Activated CD8-positive, alpha-beta memory T cell treated with anti-CD3 and anti-CD28 coated beads, Interleukin-2, amount 50 U/mL, for 1 hour (primary cell): ENCODE results near the gene ATP6V0A1.

Experiments used
- DNase-seq: peaks from one replicate; pipeline ENCODE4 v3.0.0-alpha.2; 2020; ENCODE audit errors: extremely low read depth

ATP6V0A1 gene

DNA sequence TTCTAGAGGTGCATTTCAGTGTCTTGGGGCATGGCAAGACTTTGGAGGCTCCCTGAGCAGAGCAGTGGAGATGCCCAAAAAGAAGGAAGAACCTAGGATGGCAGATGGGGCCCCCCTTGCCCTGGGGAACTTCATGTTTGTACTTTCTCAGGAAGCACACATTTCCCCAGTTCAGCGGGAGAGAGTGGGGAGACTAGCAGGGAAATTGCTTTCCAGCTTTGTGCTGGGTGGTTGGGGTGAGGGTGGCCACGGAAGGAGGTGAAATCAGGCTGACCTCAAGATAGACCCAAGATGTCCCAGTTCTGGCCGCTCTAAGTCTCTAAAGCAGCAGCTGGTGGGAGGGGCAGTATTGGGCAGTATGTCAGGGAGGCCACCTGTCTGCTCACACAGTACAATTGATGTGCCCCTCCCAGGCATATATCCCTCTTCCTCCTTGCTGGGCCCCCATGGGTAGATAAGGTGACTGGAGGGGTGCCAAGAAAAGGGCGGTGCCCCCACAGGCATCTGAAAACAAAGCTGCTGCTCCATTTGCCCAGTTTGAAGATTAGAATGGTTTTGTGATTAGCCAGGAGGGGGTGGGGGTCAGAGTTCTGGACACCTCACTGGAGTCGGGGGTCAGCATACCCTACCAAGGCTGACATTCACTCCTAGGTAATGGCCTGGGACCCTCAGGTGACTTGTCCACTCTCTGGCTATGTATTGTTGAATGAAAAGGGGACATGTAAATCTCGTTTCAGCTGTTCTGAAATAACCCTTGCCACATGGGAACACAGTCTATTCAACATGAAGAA, 60.3 kb downstream of the ATP6V0A1 start:
- no peak for DNase-seq

DNA sequence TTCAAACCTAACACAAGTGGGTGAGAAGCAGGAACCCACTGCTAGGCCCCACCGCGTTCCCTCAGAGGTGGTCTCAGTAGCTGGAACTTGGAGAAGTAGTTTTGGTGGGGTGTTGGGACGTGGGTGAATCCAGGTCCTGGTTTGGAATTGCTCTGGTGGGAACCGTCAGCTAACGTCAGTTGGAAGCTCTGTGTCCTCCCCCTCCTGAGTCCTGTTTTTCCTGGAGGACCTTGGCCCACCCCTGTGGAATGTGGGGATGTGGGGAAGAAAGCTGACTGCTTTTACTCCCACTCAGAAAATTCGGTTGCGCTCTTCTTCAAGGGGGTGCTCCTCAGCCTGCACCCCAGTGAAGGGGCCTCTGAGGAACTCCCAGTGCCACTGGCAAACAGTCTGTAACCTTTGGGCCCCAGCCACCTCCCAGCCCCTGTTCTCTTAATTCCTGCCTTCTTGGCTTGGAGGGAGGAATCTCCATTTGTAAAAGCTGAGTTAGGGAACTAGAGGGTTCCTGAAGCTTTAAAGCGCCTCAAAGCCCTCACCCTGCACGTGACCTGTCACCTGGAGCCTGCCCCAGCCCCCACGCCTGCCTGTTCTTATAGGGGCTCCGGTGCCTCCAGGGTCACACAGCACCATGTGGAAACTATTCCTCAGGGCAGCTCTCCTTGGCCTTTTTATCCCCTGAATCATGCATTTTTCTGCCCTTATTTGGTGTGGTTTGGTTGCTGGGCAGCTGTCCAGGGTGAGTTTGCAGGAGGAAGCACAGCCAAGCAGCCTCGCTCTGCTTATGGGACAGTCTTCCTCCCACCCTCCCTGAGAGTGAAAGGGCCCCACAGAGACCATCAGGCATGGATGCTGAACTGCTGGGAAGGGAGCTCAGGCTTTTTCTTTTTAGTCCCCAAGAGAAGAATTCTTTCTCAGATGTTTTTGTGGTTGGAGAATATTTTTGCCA, 61.1 kb downstream of the ATP6V0A1 start:
- DNase-seq = no peak

DNA sequence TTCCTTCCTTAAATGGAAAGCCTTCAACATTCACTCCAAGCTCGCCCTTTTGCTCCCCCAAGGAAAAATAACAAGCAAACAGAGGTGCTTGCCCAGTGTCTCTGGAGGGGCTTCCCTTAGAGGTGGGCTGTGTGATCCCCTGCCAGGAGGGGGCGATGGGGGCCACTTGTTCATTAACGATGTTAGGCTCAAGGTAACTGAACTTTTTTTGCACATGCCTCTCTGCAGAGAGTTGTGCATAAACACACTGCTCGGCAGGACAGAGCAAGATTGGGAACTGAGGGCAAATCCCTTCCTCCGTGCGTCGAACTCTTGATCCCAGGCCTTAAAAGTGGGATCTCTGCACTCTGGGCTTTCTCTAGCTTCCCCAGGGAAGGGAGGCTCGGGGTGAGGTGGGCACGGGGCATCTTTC, 61.9 kb downstream of the ATP6V0A1 start:
- no peak for DNase-seq

DNA sequence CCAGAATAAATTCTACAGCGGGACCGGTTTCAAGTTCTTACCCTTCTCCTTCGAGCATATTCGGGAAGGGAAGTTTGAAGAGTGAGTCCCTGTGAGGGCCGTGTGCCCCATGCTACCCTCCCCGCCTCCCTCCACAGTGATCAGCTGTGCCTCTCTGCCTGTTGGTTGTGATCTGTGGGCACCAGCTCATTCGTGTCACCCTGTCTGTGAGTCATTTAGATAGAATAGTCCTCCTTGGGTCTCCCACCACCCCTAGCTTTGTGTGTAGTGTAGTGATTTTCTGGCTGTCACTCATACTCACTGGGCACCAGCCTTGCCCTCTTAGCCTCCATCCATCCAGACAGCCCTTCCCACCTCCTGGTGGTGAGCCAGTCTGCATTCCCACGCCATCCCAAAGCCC, 62.4 kb downstream of the ATP6V0A1 start:
- DNase-seq = no peak

DNA sequence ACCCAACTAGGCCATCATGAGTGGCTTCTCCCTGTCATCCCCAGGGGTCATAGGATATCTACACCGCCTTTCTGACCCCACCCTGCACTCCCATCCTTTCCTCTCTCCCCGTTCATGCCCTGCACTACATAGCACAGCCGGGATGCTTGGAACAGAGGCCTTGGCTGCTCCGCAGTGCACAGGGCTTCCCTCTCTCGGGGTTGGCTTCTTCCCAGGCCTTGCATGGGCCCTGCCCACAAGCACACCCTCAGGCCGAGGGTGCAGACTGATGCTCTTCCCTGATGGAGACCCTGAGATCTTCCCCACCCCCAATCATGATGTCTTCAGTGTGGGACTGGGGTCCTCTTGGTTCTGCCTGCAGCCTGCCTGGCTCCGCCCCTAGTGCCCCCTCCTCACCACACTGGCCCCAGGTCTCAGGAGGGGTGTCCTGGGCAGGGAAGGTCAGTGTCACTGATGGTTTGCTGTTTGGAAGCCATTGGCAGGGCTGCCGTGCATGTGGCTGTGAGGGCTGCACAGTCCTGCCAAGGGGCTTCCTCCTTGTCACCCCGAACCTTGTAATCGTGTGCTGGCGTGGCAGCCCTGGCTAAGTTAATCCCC, 63.1 kb downstream of the ATP6V0A1 start:
- DNase-seq = no peak

DNA sequence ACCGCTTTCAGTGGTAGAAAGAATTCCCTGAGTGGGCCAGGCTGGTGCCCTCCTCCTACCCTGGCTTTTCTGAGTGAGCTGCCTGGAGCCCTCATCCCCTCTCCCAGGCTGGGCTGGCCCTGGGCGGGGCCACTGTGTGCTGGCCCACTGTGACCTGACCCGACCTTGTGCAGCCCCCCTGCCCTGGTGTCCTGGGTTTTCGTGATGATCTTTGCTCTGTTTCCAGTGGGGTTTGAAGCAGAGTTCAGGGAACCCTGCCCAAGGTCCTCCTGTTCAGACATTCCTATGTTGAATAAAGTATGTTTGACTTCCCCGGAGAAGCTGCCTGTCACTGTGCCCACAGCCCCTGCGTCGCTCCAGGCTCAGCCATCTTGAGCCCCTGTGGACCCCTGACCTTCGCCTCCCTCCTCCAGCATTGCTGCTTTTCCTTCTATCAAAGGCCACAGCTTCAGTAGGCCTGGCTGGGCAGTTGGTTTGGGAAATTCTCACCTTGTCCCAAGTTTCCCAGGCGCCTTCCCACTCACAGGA, 63.6 kb downstream of the ATP6V0A1 start:
- DNase-seq = no peak

DNA sequence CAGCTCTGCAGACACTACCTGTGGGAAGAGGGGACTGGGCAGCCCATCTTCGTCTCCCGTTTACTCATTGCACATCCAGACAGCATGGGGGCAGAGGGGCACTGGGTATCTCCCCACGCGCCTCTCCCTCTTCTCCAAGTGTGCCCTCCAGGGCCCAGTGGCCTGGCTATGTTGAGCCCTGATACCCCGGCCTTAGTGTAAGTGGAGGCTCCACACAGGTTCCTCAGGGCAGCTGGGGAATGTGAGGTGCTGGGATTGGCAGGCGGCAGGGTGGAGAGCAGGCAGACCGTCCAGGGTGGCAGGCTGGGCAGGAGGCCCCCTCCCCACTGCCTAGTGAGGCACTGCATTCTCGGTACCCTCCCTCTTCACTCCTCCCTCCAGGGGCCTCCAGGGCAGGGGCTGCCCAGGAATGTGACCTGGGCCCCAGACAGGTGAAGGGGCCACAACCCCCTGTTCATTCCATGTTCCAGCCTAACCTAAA, 64.2 kb downstream of the ATP6V0A1 start:
- no peak for DNase-seq

DNA sequence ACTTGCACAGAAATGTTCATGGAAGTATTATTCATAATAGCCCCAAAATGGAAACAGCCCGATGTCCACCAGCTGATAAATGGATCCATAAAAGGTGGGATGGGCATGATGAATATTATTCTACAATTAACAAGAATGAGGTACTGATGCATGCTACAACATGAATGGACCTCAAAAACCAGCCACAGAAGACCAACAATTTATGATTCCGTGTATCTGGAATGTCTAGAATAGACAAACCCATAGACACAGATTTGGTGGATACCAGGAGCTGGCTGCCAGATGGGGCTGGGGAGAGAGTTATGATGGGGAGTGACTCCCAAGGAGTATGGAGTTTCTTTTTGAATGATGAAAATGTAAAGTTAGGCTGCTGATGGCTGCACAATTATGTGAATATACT, 66.5 kb downstream of the ATP6V0A1 start:
- no peak for DNase-seq

DNA sequence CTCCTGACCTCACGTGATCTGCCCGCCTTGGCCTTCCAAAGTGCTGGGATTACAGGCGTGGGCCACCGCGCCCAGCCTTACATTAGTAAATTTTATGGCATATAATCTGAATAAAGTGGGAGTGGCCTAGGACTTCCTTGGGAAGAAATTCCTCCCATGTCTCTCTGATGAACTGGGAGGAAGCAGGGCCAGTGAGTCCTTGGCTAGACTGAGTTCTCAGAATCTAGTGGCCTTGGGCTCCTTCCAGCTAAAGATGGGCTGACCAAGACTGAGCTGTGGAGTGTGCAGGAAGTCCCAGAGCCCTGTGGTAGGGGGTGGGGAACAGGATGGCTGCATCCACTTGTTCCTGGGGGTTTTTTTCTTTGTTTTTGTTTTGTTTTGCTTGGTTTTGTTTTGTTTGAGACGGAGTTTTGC, 67.4 kb downstream of the ATP6V0A1 start:
- no peak for DNase-seq

DNA sequence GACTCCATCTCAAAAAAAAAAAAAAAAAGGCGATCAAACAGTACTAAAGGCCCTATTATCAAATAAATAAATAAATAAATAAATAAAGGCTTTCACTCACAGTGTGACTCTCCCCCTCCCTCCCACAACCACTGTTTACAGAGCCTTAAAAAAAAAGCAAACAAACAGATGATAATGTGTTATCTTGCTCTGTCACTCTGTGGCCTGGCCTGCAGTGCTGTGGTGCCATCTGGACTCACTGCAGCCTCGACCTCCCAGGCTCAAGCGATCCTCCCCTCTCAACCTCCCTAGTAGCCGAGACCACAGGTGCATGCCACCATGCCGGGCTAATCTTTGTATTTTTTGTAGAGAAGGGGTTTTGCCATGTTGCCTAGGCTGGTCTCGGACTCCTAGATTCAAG, 69.3 kb downstream of the ATP6V0A1 start:
- no peak for DNase-seq

DNA sequence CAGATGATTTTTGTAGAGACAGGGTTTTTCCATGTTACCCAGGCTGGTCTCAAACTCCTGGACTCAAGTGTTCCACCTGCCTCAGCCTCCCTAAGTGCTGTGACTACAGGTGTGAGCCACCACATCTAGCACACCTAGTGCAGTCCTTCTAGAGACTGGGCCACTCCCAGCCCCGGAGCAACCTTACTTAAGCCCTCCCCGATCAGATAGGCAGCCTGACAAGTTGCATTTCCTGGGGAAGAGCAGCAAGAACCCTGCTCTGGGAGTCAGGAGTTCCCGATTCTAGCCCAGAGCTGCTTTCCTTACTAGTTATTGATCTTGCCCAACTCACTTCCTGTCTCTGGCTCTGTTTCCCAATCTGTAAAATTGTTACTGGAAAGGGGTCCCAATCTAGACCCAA, 70.4 kb downstream of the ATP6V0A1 start:
- DNase-seq = no peak

DNA sequence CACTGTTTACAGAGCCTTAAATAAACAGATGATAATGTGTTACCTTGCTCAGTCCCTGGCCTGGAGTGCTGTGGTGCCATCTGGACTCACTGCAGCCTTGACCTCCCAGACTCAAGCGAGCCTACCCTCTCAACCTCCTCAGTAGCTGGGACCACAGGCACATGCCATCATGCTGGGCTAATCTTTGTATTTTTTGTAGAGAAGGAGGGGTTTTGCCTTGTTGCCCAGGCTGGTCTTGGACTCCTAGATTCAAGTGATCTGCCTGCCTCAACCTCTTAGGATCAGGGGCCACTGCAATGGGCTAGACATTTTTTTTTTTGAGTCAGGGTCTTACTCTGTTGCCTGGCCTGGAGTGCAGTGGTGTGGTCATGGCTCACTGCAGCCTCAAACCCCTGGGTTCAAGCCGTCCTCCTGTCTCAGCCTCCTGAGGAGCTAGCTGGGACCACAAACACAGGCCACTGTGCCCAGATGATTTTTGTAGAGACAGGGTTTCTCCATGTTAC, 72.3 kb downstream of the ATP6V0A1 start:
- no peak for DNase-seq

DNA sequence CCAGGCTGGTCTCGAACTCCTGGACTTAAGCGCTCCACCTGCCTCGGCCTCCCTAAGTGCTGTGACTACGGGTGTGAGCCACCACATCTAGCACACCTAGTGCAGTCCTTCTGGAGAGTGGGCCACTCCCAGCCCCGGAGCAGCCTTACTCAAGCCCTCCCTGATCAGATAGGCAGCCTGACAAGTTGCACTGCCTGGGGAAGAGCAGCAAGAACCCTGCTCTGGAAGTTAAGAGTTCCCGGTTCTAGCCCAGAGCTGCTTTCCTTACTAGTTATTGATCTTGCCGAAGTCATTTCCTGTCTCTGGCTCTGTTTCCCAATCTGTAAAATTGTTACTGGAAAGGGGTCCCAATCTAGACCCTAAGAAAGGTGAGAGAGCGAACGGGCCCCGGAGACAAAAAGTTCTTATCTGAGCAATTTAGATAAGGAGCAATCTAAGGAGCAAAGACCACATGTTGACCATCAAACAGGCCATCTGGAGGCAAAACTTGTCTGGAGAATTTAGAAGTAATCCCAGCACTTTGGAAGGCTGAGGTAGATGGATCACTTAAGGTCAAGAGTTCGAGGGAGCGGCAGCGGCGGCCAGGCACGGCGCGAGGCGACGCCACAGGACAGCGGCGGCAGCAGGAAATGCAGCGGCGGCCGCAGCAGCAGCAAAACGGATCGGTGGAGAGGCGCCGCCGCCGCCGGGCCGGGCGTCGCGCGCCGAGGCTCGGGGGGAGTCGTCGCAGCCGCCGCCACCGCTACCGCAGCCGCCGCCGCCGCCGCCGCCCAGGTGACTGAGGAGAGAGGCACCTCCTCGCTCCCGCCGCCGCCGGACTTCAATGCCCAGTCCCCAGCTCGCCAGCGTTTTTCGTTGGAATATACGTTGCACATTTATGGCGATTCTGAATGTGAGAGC, 73.0 kb downstream of the ATP6V0A1 start:
- DNase-seq = no peak

DNA sequence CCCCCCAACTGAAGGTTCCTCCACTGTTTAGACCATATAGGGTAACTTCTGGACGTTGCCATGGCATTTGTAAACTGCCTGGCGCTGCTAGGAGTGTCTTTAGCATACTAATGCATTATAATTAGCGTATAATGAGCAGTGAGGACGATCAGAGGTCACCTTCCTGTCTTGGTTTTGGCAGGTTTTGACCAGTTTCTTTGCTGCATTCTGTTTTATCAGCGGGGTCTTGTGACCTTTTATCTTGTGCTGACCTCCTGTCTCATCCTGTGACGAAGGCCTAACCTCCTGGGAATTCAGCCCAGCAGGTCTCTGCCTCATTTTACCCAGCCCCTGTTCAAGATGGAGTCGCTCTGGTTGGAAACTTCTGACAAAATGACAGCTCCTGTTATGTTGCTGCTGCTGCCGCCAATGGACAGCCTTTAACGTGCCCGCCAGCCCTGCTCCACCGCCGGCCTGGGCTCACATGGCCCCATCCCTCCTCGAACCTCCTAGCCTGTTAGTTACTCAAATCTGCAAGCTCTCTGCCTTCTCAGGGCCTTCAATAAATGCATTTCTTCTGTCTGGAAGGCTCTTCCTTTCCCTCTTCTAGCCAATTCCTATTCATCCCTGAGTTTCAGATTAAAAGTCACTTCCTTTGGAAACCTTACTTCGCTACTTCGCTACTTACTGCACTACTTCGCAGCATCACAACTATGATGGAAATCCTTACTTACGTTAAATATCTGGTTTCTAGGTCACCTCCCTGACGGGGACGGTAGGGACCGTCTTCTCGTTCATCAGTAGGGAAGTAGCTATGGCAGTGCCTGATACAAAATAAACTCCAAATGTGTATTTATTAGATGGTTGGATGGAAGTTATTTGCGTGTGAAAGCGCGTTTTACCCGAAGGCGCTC, 76.7 kb downstream of the ATP6V0A1 start:
- DNase-seq = no peak

DNA sequence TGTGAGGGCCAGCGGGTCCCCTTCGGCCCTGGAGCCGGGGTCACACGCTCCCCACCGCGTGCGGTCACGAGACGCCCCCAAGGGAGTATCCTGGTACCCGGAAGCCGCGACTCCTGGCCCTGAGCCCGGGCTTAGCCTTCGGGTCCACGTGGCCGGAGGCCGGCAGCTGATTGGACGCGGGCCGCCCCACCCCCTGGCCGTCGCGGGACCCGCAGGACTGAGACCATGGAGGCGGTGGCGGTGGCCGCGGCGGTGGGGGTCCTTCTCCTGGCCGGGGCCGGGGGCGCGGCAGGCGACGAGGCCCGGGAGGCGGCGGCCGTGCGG, 77.3 kb downstream of the ATP6V0A1 start, which contains the start of gene NAGLU:
Gene NAGLU (plus strand): TSS at position 194 of the 324 bp plus-strand sequence. CDS start 32 bp downstream, at position 226.
- DNase-seq = no peak

DNA sequence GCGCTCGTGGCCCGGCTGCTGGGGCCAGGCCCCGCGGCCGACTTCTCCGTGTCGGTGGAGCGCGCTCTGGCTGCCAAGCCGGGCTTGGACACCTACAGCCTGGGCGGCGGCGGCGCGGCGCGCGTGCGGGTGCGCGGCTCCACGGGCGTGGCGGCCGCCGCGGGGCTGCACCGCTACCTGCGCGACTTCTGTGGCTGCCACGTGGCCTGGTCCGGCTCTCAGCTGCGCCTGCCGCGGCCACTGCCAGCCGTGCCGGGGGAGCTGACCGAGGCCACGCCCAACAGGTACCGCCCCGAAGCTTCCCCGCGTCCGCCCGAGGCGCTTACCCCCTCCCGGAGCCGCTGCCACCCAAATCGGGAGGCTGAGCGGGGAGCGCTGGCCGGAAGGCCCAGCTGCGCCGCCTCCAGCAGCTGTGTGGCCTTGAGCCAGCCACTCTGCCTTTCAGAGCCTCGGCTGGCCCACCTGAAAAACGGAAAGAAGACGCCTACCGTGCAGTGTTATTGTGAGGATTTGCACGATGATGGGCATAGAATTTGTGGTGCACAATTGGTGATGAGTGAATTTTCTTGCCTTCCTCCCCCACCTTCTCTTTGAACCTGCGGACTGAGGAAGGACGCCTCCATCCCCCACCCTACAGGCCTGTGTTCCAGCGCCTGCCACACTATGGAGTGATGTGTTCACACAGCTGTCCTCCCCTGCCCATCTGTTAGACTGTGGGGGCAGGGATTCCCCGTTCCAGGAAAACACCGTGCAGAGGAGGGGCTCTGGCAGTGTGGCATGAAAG, 77.9 kb downstream of the ATP6V0A1 start:
- no peak for DNase-seq

DNA sequence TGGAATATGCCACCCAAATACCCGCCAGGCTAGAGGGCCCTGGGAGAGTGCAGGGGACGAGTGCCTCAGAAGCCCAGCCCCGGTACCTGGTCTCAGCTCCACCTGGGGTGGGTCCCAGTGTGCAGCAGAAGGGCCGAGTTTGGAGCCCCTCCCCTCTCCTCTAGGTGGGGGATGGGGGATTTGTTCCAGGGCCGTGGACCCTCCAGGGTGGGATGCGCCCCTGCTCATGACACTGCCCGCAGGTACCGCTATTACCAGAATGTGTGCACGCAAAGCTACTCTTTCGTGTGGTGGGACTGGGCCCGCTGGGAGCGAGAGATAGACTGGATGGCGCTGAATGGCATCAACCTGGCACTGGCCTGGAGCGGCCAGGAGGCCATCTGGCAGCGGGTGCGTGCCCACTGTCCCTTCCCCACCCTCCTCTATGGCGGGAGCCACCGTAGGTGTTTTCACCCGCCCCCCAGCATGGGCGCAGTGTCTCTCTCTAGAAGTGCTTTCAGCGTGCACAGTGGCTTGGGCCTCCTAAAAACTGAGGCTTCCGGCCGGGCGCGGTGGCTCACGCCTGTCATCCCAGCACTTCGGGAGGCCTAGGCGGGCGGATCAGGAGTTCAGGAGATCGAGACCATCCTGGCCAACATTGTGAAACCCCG, 78.6 kb downstream of the ATP6V0A1 start:
- DNase-seq = no peak

DNA sequence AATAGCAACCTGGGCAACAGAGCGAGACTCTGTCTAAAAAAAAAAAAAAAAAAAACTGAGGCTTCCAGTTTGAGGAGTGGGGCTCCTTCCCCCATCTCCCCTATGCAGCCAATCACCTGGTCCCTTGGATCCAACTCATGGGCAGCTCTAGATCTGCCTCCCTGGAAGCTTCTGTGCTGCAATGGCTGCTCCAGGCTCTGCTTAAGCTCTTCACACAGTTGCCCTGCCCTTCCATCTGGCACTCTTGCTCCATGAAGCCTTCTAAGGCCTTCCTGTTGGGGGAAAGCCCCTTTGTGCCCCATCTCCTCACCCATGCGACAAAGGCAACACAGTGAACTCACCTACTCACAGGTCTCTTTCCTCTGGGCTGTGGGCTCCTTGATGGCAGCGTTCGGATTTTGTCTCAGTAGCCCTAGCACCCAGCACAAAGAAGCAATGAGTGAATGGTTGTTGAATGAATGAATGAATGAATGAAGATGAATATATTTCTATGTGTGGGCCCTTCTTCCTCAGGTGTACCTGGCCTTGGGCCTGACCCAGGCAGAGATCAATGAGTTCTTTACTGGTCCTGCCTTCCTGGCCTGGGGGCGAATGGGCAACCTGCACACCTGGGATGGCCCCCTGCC, 79.3 kb downstream of the ATP6V0A1 start:
- no peak for DNase-seq
